Chondrocyte (in vitro differentiated cells): ENCODE data around the gene CDC73. TPM values are rescaled to one million over a fixed set of nuclear protein-coding genes. Genes with fewer than 3 reads are reported as not detected.

Source experiments
- DNase-seq: peaks from one replicate; pipeline ENCODE4 v3.0.0; 2021; ENCODE audit warnings: mixed read lengths, low spot score
- H3K27ac Mint-ChIP-seq: one replicate; pipeline ENCODE4 v1.8.0; 2021; ENCODE audit warnings: mild to moderate bottlenecking, moderate library complexity, mixed read lengths; ENCODE audit not compliant: unreplicated experiment
- H3K27me3 Mint-ChIP-seq: 2 replicates; pipeline ENCODE4 v1.8.0; 2021; ENCODE audit warnings: low read depth, mixed read lengths
- H3K36me3 Mint-ChIP-seq: 2 replicates; pipeline ENCODE4 v1.8.0; 2021; ENCODE audit warnings: low read depth, mixed read lengths
- H3K4me1 Mint-ChIP-seq: 2 replicates; pipeline ENCODE4 v1.8.0; 2021; ENCODE audit warnings: low read depth, mild to moderate bottlenecking, mixed read lengths
- H3K4me3 Mint-ChIP-seq: one replicate; pipeline ENCODE4 v1.8.0; 2021; ENCODE audit warnings: mild to moderate bottlenecking, moderate library complexity, mixed read lengths; ENCODE audit not compliant: unreplicated experiment
- H3K9me3 Mint-ChIP-seq: 2 replicates; pipeline ENCODE4 v1.8.0; 2021; ENCODE audit warnings: low read depth, mixed read lengths
- microRNA-seq: library from miRNA; unstranded; fragments of <30 nt; microRNA quantifications from one replicate; pipeline ENCODE4 v1.2.0, GENCODE V29; 2020; ENCODE audit warnings: borderline number of aligned reads
- total RNA-seq: library from RNA; stranded (reverse); gene quantifications from 3 replicates; pipeline ENCODE4 v1.2.1, GENCODE V29; 2021
- TF ChIP-seq, protein P1 (sequence below): fragments of 200-600 bp; sonication (generic); IDR thresholded peaks from 2 replicates; pipeline ENCODE4 v1.5.0; 2021; ENCODE audit warnings: antibody characterized with exemption, mild to moderate bottlenecking, moderate library complexity

The CDC73 gene
- total RNA-seq, 1 donor from 2014 or later, result 69.4 TPM

DNA sequence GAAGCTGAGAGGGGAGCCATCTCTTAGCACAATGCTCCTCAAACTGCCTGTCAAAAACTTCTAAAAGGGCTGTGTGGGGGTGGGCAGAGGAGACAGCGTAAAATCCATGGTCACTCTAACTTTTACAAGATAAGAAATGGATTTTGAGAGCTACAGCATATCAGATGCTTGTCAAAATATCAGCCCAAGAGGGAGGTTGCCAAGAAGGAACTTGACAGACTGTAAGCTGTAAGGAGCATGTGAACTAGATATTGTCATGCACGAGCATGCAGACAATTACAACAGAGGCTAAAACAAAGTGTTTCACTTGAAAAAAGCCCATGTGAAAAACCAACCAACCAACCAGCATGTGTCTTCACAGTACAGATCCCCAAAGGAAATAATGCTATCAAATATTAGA lies 171.9 kb downstream of the CDC73 start:
- no peak overlapping the region for H3K4me3 Mint-ChIP-seq
- H3K27ac Mint-ChIP-seq, result no peak overlapping the region

DNA sequence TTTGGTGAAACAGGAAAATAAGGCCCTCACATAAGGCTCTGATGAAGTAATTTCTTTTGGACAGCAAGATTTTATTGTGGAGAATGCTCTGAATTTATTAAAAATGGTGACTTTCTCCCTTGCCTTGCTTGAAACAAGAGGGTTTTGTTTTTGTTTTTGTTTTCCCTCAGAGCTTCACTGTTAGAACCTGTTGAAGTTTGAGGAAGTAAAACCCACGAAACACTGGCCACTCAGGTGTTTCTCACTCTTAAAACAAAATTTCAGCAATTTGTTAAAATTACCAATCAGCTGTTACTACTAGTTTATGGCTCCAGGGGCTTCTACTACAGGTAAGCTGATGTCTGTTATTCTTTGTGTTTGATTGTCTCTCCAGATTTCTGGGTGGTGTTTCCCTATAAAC lies 177.2 kb downstream of the CDC73 start:
- Mint-ChIP-seq H3K9me3 (peaks cover 16% of the 10 kb centered on the region), H3K27ac (no peak overlapping the region), H3K36me3 (no peaks in the 10 kb centered on the region), H3K27me3 (no peaks in the 10 kb centered on the region), H3K4me3 (no peak overlapping the region), H3K4me1 (no peaks in the 10 kb centered on the region)
- no peak for DNase-seq
- TF ChIP-seq, protein P1, sequence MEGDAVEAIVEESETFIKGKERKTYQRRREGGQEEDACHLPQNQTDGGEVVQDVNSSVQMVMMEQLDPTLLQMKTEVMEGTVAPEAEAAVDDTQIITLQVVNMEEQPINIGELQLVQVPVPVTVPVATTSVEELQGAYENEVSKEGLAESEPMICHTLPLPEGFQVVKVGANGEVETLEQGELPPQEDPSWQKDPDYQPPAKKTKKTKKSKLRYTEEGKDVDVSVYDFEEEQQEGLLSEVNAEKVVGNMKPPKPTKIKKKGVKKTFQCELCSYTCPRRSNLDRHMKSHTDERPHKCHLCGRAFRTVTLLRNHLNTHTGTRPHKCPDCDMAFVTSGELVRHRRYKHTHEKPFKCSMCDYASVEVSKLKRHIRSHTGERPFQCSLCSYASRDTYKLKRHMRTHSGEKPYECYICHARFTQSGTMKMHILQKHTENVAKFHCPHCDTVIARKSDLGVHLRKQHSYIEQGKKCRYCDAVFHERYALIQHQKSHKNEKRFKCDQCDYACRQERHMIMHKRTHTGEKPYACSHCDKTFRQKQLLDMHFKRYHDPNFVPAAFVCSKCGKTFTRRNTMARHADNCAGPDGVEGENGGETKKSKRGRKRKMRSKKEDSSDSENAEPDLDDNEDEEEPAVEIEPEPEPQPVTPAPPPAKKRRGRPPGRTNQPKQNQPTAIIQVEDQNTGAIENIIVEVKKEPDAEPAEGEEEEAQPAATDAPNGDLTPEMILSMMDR, result no peak

More for the DNA sequence above, 171.9 kb downstream of the CDC73 start:
- Mint-ChIP-seq H3K4me1 (peaks cover 7% of the 10 kb centered on the region), H3K9me3 (peaks cover 14% of the 10 kb centered on the region), H3K36me3 (no peaks in the 10 kb centered on the region), H3K27me3 (no peaks in the 10 kb centered on the region)
- no peak for DNase-seq
- TF ChIP-seq, protein P1, result no peak

DNA sequence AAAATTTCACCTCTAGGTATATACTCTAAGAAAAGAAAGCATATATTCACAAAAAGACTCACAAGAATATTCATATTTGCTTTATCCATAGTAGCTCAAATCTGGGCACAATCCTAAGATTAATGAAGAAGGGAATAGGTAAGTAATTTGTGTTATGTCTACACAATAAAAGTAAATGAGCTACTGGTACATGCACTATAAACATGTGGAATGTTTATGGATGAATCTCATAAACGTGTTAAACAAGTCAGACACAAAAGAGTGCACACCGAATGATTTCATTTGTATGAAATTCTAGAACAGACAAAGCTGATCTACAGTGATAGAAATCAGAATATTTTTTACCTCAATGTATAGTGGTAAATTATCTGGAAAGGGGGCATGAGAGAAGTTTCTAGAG lies 179.9 kb downstream of the CDC73 start:
- Mint-ChIP-seq H3K4me3 (no peak overlapping the region), H3K4me1 (peaks cover 4% of the 10 kb centered on the region), H3K27me3 (no peaks in the 10 kb centered on the region), H3K36me3 (no peaks in the 10 kb centered on the region), H3K9me3 (peaks cover 11% of the 10 kb centered on the region), H3K27ac (no peak overlapping the region)
- no peak for DNase-seq
- TF ChIP-seq, protein P1, result no peak

DNA sequence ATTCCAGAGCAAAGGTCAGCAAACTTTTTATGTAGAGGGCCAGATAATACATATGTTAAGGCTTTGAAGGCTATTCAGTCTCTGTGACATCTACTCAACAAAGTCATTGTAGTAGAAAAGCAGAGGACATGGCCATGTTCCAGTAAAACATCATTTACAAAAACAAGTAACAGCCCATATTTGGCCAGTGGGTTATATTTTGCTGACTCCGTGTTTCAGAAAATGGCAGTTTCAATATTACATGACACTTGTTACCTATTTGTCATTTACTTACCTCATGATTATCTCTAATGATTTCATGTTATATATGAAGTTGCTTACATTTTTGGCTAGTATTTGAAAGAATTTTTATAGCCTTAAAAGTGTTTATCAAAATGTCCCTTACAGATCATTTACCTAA lies 182.0 kb downstream of the CDC73 start:
- Mint-ChIP-seq H3K4me1 (peaks cover 4% of the 10 kb centered on the region), H3K4me3 (no peak overlapping the region), H3K9me3 (peaks cover 2% of the 10 kb centered on the region), H3K27ac (no peak overlapping the region), H3K27me3 (no peaks in the 10 kb centered on the region), H3K36me3 (no peaks in the 10 kb centered on the region)
- no peak for DNase-seq
- TF ChIP-seq, protein P1, result no peak

Small RNAs within 50 kb of the gene (microRNA-seq; reads per million reads assigned to microRNA genes)
- gene MIR1278, result not detected

Other genes starting within 250 kb of the CDC73 start
- 21.3 to 32.4 TPM (median 23.8 TPM) in 3 replicates for gene UCHL5, start 62.7 kb upstream of the CDC73 start, total RNA-seq
- 89.7 to 98.7 TPM (median 91.4 TPM) in 3 replicates for gene RO60, start 62.4 kb upstream of the CDC73 start, total RNA-seq
- 27.6 to 33.1 TPM (median 31.1 TPM) in 3 replicates for gene GLRX2, start 16.6 kb upstream of the CDC73 start, total RNA-seq
- 7.6 to 13.5 TPM (median 7.9 TPM) in 3 replicates for gene B3GALT2, start 64.6 kb downstream of the CDC73 start, total RNA-seq